SIG-M5 (cell line): ENCODE data around the gene DKK3.

Experiments
- DNase-seq: peaks from one replicate; lab custom pipeline; 2025; lab: John Stamatoyannopoulos, UW

DKK3 gene

DNA sequence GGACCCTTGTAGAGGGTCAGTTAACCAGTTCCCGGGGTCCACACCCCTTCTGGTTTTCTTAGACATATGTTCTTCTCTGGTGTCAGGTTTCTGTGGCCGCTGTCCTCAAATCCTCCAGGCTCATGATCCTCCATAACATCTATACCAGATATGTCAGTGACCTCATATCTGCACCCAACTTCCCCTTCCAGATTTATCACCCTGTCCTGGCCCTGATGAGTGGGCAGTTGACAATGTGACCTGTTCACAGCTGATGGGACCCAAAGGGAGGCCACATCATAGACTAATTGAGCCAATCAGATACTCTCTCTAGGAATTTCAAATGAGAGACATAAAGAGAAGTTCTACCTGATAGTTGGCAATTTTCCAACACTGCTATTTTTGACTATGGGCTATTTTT is 5.1 kb downstream of the DKK3 start:
- no peak for DNase-seq

GRCh38 chr11:12001186-12001585 is 7.2 kb downstream of the DKK3 start:
- DNase-seq, result no peak

DNA sequence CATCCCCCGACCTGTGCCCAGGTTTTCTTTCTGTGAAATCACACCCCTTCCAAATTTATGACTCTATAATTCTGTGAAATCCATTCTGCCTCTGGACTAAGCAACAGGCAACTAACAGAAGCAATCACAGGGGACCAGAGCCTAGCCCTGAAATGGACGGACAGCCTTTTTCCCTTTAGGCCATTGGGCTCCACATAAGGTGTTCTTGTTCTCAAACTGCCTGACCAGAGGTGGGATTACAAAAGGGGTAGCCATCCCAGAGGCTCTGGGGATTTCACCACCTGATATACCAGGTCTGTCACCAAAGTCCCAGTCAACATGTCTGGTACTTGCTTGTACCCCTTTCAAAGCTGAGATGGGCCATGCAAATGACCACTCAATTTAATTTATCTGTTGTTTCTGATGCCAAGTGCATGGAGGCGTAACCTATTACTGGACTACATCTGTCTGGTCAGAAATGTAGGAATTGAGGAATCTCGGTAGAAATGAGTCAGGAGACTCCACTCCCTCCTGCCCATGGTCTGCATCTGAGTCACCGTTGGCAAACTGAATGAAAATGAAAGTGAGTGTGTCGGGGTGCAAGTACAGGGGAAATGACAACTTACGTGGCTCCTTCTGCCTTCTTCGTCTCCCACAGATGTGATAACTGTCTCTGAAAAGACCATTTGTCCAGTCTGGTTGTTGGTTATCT is 10.2 kb downstream of the DKK3 start:
- no peak for DNase-seq

GRCh38 chr11:11997049-11997322 is 11.4 kb downstream of the DKK3 start:
- no peak for DNase-seq

DNA sequence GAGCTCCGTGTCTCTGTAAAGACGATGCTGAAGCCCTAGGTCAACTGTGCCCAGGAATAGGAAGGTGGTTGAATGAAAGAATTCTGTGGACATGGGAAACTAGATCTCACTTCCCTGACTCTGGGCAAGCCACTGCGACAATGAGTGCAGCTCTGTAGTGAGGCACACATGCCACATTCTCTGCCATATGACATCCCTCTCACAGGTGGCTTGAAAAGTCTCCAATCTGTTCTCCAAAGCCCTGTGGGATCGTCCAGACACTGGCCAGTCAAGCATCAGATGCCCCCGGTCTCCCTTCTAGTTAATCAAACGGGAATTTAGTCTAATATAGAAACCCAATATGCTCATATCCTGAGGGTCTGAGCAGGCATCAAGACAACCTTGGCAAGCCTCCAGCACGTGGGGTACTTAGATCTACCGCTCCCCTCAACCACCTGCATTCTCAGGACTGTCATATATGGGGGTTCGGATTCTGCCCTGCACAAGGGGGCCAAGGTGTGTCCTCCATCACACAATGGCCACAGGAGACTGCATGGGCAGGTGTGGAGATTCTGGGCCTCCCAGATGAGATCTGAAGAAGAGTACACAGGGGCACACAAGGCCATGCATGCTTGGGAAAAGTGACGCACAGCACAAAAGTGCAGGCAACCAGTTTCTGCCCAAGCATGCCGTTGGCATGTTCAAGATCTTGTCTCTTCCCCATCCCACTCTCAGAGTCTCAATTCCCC is 11.9 kb downstream of the DKK3 start:
- no peak for DNase-seq

DNA sequence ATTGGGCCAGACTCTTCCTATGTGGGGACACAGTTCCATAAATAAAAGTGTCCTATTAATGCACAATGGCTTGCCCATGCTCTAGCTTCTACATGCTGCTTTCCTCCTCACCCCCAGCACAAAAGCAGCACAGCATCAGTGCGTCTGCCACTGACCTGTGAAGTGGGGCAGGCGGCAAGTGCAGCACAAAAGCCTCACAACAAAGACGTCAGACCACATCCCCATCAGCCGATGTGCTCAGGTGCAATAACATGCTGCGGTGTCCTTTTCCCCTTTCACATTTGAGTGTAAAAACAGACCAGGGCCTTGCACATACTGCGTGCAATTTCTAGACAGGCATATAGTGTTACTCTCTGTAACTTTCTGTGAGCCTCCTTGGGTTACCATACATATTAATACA is 12.8 kb downstream of the DKK3 start:
- no peak for DNase-seq

GRCh38 chr11:11993839-11994238 is 14.6 kb downstream of the DKK3 start:
- DNase-seq, result no peak

DNA sequence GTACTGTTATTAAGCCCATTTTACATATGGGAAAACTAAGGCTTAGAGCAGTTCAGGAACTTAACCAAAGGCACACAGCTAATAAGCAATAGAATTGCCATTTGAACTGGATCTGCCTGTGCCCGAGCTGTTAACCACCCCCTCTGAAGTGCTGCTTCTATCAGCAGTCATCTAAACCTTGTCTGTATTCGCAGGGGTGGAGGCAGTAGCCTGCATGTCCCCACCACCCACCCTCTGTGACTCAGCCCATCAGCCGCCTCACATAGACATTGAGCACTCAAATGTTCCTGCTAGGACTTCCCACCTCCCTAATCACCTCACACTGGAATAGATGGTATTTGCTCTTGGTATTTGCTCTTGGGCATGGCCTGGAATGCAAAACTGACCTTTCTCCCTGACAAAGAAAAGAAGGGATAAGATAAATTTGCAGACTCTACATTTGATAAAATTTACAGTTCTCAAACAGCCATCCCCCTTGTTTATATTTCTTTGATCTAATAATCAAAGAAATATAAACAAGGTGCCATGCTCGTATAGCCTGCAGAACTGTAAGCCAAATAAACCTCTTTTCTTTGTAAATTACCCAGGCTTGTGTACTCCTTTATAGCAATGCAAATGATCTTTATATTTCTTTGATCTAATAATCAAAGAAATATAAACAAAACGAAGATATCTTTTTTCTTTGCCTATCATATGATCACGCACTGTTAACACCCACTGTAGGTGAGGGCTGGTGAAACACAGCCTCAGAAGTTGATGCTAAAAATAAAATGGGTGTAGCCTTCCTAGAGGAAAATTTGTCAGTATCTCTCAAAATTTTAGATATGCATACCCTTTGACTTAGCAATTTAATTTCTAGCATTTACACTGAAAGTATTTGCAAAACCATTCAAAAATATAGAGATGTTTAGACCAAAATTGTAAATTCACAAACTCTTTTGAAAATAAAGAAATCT is 15.9 kb downstream of the DKK3 start:
- DNase-seq, result no peak

GRCh38 chr11:11989774-11990744 is 18.4 kb downstream of the DKK3 start:
- DNase-seq, result no peak

- DNase-seq, result no peak
These were observed 19.7 kb downstream of the DKK3 start for GRCh38 chr11:11988681-11989261.

DNA sequence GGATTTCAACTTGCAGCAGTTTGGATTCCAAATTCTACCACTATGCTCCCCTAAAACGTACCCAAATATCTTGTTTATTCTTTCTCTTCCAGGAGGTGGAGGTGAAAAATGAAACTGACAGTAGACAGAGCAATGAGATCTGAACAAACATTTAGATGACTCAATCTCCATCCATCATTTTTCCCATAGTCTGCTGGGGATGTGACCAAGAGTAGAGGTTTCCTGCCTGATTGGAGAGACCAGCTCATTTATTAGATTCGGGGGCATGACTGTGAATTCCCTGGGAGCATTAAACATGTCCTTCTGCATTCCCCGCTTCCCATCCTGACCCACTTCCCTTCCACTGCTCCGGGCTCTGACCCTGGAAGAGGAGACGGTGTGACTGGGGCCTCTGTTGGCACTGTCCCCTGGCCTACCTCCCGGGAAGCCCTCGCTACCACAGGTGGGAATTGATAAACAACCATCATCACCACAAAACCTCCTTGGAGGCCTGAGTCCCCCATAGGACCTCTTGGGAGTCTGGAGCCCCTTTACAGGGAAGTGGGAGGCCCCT is 20.3 kb downstream of the DKK3 start:
- no peak for DNase-seq

GRCh38 chr11:11987503-11988022 is 20.9 kb downstream of the DKK3 start:
- no peak for DNase-seq

GRCh38 chr11:11985954-11986949 is 22.2 kb downstream of the DKK3 start:
- no peak for DNase-seq

DNA sequence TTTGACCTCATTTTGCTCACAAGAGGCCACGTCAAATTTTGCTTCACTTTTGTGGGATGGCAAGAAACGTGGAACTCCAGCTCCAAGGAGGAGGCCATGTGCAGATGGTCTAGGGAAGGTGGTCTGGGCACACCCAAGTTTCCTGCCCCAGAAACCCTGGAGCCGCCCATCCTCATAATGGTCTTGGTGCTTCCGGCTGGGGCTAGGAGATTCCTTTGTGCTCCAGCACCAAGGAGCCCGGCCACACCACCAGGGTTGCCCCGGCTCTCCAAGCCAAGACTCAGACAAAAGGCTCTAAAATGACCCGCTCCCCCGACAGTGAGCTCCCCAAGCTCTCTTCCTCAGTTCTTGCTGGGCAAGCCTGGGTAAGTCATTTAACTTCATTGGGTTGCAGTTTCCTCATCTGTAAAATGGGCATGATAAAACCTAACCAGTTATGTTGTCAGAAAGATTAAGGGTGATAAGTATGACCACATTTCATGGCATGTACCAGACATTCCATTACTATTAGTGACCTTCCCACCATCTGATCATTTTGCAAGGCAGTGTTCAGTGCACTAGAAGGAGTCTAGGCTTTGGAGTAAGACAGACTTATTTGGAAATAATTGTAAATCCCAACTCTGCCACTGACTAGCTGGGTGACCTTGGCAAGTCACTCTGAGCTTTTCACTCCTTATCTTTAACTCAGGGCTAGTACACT is 23.3 kb downstream of the DKK3 start:
- no peak for DNase-seq

- no peak for DNase-seq
These were observed 23.9 kb downstream of the DKK3 start for GRCh38 chr11:11984563-11984962.

DNA sequence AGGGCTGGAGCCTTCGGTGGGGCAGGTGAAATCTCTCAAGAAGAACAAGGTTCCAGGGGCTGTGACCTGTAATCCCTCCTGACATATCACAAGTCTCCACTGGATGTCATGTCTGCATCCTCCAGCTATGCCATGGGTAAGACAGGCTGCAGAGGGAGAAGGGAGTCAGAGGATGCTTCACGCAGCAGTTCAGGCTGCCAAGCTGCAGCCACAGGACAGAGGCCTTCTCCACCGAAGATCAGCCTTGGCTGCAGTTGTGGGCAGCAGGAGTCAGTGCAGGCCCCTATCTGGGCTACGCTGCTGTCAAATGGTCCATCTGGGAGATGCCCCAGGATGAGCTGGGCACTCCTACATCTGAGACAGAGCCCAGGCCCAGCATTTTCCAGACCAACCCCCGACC is 25.0 kb downstream of the DKK3 start:
- no peak for DNase-seq

GRCh38 chr11:11982975-11983374 is 25.5 kb downstream of the DKK3 start:
- DNase-seq, result no peak

GRCh38 chr11:11982461-11982860 is 26.0 kb downstream of the DKK3 start:
- no peak for DNase-seq

DNA sequence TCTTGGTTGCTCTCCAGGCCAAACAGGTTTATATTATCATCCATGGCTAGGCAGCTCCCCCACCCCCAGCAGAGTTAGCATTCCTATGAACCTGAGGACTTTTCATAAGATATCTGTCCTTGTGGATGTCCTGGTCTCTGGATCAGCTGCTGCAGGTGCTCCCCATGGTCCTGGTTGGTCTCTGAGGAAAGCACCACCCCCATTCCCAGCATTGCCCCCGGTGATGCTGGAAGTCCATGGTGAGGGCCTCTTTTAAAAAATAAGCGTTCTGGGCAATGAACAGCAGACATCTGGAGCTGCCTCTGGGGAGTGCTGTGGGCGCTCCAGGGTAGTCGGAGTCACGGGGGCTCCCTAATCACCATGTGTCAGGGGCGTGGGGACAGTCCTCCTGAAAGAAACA is 26.6 kb downstream of the DKK3 start:
- DNase-seq, result no peak
